ENCODE data around the gene ETS1. TPM values are rescaled to one million over a fixed set of nuclear protein-coding genes. Genes with fewer than 3 reads are reported as not detected.

ETS1 gene
- polyA plus RNA-seq, 1 donor (not counting 4 experiments of a cell fraction or from before 2014, with no cell fraction given) = 41.0 TPM

- H3K4me3 ChIP-seq (ENCODE audit: control insufficient read depth in 2 of 3, extremely low read depth in 1 of 3, insufficient read depth in 2 of 3, low read depth in 1 of 3, low read length in 3 of 3) = peak overlapping the region; percentile 75 to 96 (median 94)
- H3K27me3 ChIP-seq (ENCODE audit: control insufficient read depth, extremely low read depth, insufficient read depth, low read length) = no peaks in the 10 kb centered on the region
- peak overlapping the region; percentile 73 for H3K4me2 ChIP-seq (ENCODE audit: control insufficient read depth, extremely low read depth, insufficient read depth, low read depth, low read length)
- peak overlapping the region; percentile 95 for H3K9ac ChIP-seq (ENCODE audit: control insufficient read depth, extremely low read depth, insufficient read depth, low read length)
- peak; percentile 95 for FAIRE-seq
- H3K79me2 ChIP-seq (ENCODE audit: control insufficient read depth, insufficient read depth, low read length) = peaks cover 47% of the 10 kb centered on the region
- H3K9me1 ChIP-seq (ENCODE audit: control insufficient read depth, extremely low read depth, insufficient read depth, low read length) = no peaks in the 10 kb centered on the region
- TF ChIP-seq EZH2 (IDR thresholded peaks at IDR 0.05; ENCODE audit: low read length) (no peak), CTCF (optimal IDR thresholded peaks at IDR 0.05 in 1 of 3, IDR thresholded peaks at IDR 0.05 in 1 of 3, conservative IDR thresholded peaks at IDR 0.05 in 1 of 3; ENCODE audit: extremely low read depth in 1 of 3, insufficient read depth in 2 of 3, low read length in 3 of 3) (no peak)
- H3K9me3 ChIP-seq (ENCODE audit: control insufficient read depth, low read depth, low read length) = no peaks in the 10 kb centered on the region
- dilution Hi-C loops (cut with MboI; ENCODE audit: extremely low pct_ligation_motif_present, low sequenced_read_pairs) = loop anchor here (25.0 kb wide), 1 partner anchor 90 kb away; no protein-coding TSS in a partner anchor
- peak overlapping the region; percentile 41 for H2AFZ ChIP-seq (ENCODE audit: control insufficient read depth, low read length)
- peak; percentile 95 for DNase-seq (ENCODE audit: low read depth, low spot score)
- H3K27ac ChIP-seq (ENCODE audit: control insufficient read depth, insufficient read depth, low read length) = peak overlapping the region; percentile 91
- peaks cover 57% of the 10 kb centered on the region for H3K4me1 ChIP-seq (ENCODE audit: control insufficient read depth, extremely low read depth, insufficient read depth, low read length)
- peaks cover 0 to 16% of the 10 kb centered on the region in 2 experiments for H3K36me3 ChIP-seq (ENCODE audit: control insufficient read depth in 2 of 2, extremely low read depth in 1 of 2, insufficient read depth in 2 of 2, low read length in 2 of 2)
- H4K20me1 ChIP-seq (ENCODE audit: control insufficient read depth, extremely low read depth, insufficient read depth, low read length) = peaks cover 21% of the 10 kb centered on the region
Observed at GRCh38 chr11:128522055-128522942, 65.1 kb downstream of the ETS1 start.

GRCh38 chr11:128521682-128522054 is 65.7 kb downstream of the ETS1 start:
- FAIRE-seq (no peak), DNase-seq (ENCODE audit: low read depth, low spot score) (no peak)
- dilution Hi-C loops (cut with MboI; ENCODE audit: extremely low pct_ligation_motif_present, low sequenced_read_pairs) = loop anchor here (25.0 kb wide), 1 partner anchor 91 kb away; no protein-coding TSS in a partner anchor
- peaks cover 64% of the 10 kb centered on the region for H3K4me1 ChIP-seq (ENCODE audit: control insufficient read depth, extremely low read depth, insufficient read depth, low read length)
- H3K4me2 ChIP-seq (ENCODE audit: control insufficient read depth, extremely low read depth, insufficient read depth, low read depth, low read length) = peak overlapping the region; percentile 95
- H3K9me1 ChIP-seq (ENCODE audit: control insufficient read depth, extremely low read depth, insufficient read depth, low read length) = no peaks in the 10 kb centered on the region
- H2AFZ ChIP-seq (ENCODE audit: control insufficient read depth, low read length) = peak overlapping the region; percentile 41
- H3K27me3 ChIP-seq (ENCODE audit: control insufficient read depth, extremely low read depth, insufficient read depth, low read length) = no peaks in the 10 kb centered on the region
- H3K9me3 ChIP-seq (ENCODE audit: control insufficient read depth, low read depth, low read length) = no peaks in the 10 kb centered on the region
- H3K4me3 ChIP-seq (ENCODE audit: control insufficient read depth in 2 of 3, extremely low read depth in 1 of 3, insufficient read depth in 2 of 3, low read depth in 1 of 3, low read length in 3 of 3) = peak overlapping the region; percentile 75 to 96 (median 94)
- peaks cover 0 to 21% of the 10 kb centered on the region in 2 experiments for H3K36me3 ChIP-seq (ENCODE audit: control insufficient read depth in 2 of 2, extremely low read depth in 1 of 2, insufficient read depth in 2 of 2, low read length in 2 of 2)
- peak overlapping the region; percentile 90 for H3K27ac ChIP-seq (ENCODE audit: control insufficient read depth, insufficient read depth, low read length)
- TF ChIP-seq EZH2 (IDR thresholded peaks at IDR 0.05; ENCODE audit: low read length) = no peak
- TF ChIP-seq CTCF (optimal IDR thresholded peaks at IDR 0.05 in 1 of 3, IDR thresholded peaks at IDR 0.05 in 1 of 3, conservative IDR thresholded peaks at IDR 0.05 in 1 of 3; ENCODE audit: extremely low read depth in 1 of 3, insufficient read depth in 2 of 3, low read length in 3 of 3) = no peak
- peak overlapping the region; percentile 95 for H3K9ac ChIP-seq (ENCODE audit: control insufficient read depth, extremely low read depth, insufficient read depth, low read length)
- H3K79me2 ChIP-seq (ENCODE audit: control insufficient read depth, insufficient read depth, low read length) = peaks cover 53% of the 10 kb centered on the region
- peaks cover 26% of the 10 kb centered on the region for H4K20me1 ChIP-seq (ENCODE audit: control insufficient read depth, extremely low read depth, insufficient read depth, low read length)

All from keratinocyte (primary cell).